Stimulated activated CD8-positive, alpha-beta memory T cell treated with anti-CD3 and anti-CD28 coated beads, Interleukin-12 subunit alpha, Interleukin-12 subunit beta, amount 100 ng/mL, for 1 hour (primary cell): Measurements from ENCODE around the gene SOHLH2.

ENCODE experiments used
- DNase-seq: peaks from one replicate; pipeline ENCODE4 v3.0.0-alpha.2; 2020; ENCODE audit warnings: low read depth

The SOHLH2 gene

DNA sequence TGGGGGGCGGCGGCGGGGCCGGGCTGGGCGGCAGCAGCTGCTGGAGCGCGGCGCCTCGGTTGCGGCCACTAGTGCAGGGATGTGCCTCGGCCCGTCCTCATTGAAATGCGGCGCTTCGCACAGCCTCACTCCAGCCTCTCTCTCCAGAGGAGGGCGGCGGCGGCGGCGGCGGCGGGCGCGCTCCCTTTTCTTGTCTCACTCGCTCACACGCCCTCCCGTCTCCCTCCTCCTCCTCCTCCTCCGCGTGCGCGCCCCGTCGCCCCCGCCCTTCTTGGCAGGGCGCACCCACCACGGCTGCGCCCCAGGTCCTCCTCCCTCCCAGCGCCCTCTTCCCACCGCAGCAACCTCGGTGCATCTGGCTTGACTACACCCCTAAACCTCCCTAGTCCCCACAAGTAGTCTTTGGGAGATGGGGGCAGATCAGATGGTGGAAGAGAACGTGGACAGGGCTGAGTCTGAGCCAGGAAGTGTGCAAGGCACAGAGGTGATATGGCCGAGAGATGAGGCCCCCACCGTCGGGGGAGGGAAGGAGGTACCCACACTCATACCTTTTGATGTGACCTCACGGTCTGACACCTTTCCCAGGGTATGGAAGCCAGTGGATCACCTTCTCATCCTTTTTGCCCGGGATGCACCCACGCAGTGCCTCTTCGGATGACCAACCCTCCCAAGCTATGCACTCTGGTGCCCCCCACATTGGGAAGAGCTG, 83.0 kb downstream of the SOHLH2 start, which contains the start of gene DCLK1:
Gene DCLK1, minus strand, starts transcription at position 161 of the 709 bp plus-strand sequence.
- no peak for DNase-seq

DNA sequence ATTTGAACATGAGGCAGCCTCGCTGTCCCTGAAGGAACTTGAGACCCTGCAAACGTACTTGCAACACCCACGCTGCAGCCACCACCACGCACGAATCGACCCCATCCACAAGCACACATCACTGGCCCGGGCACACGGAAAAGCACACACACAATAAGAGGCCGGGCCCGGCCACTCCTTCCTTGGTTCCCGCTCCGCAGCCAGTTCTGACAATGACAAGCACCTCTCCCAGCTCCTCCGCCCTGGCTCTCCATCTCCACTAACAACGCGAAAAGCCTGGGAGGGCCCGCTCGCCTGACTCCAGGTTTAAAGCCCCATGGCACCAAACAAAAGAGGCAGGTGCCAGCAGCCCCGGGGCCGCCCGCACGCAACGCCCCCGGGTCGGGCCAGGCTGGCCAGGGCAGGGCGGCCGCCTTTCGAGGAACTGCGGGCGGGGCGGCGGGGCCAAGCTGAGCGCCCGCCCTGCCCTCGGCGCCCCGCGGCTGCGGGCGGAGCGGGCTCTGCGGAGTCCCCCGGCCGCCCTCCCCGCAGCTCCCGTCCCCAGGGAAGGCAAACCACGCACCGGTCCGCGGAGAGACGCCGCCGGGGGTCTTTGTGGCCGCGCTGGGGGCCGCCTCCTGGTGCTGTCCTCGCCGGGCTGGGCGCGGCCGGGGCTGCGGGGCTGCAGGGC, 83.7 kb downstream of the SOHLH2 start:
- no peak for DNase-seq

DNA sequence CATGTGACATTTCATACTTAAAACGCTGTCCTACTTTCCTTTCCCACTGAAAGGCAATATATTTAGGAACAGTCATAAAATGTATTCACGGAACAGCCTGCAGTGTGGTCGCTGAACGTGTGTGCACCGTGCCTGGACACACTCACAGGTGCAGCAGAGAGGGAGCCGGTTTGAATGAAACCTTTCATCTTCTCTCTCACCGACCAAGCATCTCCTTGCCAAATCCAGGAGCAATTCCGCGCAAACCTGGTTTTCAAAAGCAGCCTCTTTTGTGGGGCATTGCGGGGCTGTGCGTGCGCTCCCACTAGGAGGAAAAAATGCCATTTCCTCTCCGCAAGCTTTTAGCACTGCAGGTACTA, 84.2 kb downstream of the SOHLH2 start:
- DNase-seq: no peak

DNA sequence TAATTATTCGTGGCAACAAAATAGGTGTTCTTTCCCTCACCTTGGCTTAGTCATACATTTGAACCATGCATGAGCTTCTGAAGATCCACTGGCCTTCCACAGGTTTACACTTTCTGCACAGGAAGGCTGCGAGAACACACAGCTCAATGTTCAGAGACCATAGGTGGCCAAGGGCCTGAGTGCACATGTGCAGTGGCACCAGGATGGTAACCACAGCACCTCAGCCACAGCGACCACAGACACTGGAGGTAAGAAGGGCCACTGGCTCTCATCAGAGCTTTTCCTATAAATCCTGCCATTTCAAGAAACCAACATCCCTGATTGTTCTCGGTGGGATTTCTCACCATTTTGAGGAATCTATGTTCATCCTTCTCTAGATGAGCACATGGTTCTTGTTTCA, 84.8 kb downstream of the SOHLH2 start:
- no peak for DNase-seq

DNA sequence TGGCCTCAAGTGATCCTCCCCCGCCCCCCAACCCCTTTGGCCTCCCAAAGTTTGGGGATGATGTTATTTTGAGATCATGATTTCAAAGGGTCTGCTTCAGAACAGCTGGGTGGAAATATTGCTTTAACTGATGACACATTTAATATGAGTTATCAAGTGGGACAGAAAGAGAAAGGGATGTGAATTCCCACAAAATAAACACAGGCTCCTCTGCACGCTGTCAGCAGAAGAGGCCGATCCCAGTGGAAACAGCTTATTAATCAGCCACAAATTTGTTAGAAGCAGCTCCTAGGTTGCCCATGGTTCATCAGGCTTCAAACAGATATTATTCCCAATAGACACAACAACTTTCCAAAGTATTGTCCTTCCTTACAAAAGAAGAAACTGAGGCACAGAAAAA, 87.9 kb downstream of the SOHLH2 start:
- no peak for DNase-seq

DNA sequence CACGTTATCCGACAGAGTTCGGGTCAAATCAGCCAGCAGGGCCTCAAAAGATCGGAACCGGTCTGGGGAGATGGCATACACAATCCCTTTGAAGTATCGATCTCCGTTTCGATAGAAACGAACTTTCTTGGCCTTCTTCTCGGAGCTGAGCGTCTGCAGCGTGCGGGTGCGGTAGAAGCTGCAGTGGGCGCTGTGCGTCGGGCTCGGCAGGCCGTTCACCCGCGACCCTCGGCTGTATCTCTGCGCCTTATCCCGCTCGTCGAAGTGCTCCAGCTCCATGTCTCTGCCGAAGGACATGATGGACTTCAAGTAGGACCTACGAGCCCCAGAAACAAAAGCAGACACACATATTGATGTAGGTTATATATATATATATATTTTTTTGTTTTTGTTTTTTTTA, 88.5 kb downstream of the SOHLH2 start:
- DNase-seq: no peak

DNA sequence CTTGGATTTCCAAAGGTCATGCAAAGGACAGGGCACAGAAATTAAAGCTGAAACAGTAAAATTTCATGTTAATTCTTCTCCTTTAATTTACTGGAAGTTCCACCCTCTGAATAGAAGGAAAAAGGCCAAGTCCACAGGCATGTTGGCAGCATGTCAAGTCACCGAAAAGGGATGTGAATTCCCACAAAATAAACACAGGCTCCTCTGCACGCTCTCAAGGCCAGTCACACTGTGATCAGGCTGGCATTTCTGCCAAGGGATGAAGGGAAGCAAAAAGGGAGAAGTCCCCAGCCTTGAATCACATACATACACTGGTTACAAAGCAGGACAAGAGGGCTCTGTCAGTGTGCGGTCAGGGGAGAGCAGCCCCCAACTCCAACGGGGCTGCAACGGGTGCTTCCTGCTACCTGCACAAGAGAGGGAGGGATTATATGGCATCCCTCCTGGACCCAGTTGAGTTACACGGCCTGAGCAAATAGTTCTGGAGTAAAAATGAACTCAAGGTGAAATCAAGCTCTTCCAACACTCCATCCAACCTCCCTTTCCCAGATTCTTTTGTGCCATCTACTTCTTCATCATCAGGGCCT, 90.0 kb downstream of the SOHLH2 start:
- DNase-seq: no peak
